Transverse colon (tissue), 4 donors: ENCODE data around the gene LRRC10B.

ENCODE experiments used
- CTCF ChIP-seq, 5 experiments: fragments of 200-600 bp in 3 of 5; fragments of 450-650 bp in 2 of 5; sonication (generic) in 3 of 5; IDR thresholded peaks; 1 replicate in 2 of 5; 2 replicates in 3 of 5; pipeline ENCODE4 v1.5.1; 2016 to 2017; ENCODE audit warnings: antibody characterized with exemption in 5 of 5, inconsistent platforms in 3 of 5, mild to moderate bottlenecking in 2 of 5, moderate library complexity in 1 of 5
- EP300 ChIP-seq: sonication (generic); formaldehyde crosslinking; IDR thresholded peaks from one replicate; pipeline ENCODE4 v1.6.1; 2017; ENCODE audit warnings: antibody characterized with exemption, low read depth
- POLR2A ChIP-seq: fragments of 450-650 bp; IDR thresholded peaks from one replicate; pipeline ENCODE4 v1.6.1; 2016; ENCODE audit warnings: antibody characterized with exemption, mild to moderate bottlenecking, moderate library complexity
- POLR2AphosphoS5 ChIP-seq, 3 donors: sonication (generic); formaldehyde crosslinking; IDR thresholded peaks; one replicate each; pipeline ENCODE4 v1.6.1; 2016; ENCODE audit warnings: antibody characterized with exemption in 3 of 3

- TF ChIP-seq CTCF (IDR thresholded peaks at IDR 0.05) (no peak), POLR2A (no peak), POLR2AphosphoS5 (IDR thresholded peaks at IDR 0.05) (no peak), EP300 (no peak)
These were observed 9.7 kb downstream of the LRRC10B start for GRCh38 chr11:61518032-61518795.
